NOMO-1 treated with DMSO at 0.1 percent for 48 hours (cell line): ENCODE data around the gene CDC14C.

Experiments
- DNase-seq: peaks from one replicate; lab custom pipeline; 2025; ENCODE audit not compliant: unreplicated experiment; lab: John Stamatoyannopoulos, UW

Gene CDC14C

GRCh38 chr7:48971173-48971572 lies 46.8 kb downstream of the CDC14C start:
- DNase-seq, result no peak

GRCh38 chr7:48976253-48976652 lies 51.9 kb downstream of the CDC14C start:
- peak; percentile 55 for DNase-seq

DNA sequence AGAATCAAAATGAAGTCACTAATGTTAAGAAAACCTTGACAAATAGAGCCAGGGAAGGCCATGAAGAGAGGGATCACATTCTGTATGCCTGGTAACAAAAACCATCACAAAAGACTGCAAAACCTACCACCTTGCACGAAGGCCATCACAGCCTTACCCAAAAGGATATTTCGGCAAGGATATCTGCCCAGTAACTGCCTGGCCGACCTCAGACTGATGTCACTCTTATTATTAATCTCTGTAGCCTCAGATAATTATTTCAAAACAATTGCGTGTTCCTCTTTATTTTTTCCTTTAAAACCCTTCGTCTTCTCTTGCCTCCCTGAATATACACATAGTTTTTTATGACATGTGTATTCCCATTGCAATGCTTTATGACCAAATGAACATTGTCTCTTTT lies 52.5 kb downstream of the CDC14C start:
- DNase-seq, result no peak
